Omental fat pad (tissue), 4 donors: ENCODE data around the gene HEATR1. TPM values are rescaled to one million over a fixed set of nuclear protein-coding genes. Genes with fewer than 3 reads are reported as not detected.

Experiments
- ATAC-seq: fragments of 150-250 bp; one replicate; pipeline ENCODE4 v1.9.1; 2016; ENCODE audit warnings: mild to moderate bottlenecking, moderate library complexity; ENCODE audit not compliant: low FRiP score
- DNase-seq: peaks from one replicate; pipeline ENCODE4 v3.0.0-alpha.2; 2019; ENCODE audit warnings: low spot score
- total RNA-seq, 4 donors: library from RNA; depleted of rRNA; stranded (reverse); fragments of >200 nt; gene quantifications; one replicate each; pipeline ENCODE4 v1.1.0, GENCODE V29; 2016
- TF ChIP-seq, protein P1 (sequence below), 3 donors: fragments of 450-650 bp; IDR thresholded peaks; one replicate each; pipeline ENCODE4 v1.5.1; 2016 to 2017; ENCODE audit warnings: antibody characterized with exemption in 3 of 3, mild to moderate bottlenecking in 3 of 3, moderate library complexity in 2 of 3

The HEATR1 gene
- total RNA-seq, 4 donors from 2014 or later: 25.9 to 75.4 (median 41.9) TPM

DNA sequence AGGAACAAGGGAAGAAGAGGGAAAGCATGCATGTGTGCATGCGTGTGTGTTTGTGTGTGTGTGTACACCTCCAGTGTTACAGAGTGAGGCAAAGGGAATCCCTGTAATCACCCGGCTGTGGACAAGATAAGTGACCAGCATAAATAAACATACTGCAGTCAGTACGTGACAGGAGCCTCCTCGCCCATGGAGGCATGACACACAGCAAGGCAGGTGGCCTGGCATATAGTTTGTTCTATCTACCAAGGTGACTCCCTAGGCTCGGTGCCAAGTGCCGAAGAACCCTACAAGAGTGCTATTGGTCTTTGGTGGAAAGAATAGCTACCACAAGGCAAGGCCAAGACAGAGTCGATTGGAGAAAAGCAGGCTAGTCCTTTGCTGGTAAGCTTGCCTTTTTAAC is 31.7 kb upstream of the HEATR1 start:
- no peak for ATAC-seq
- no peak for DNase-seq
- TF ChIP-seq, protein P1, sequence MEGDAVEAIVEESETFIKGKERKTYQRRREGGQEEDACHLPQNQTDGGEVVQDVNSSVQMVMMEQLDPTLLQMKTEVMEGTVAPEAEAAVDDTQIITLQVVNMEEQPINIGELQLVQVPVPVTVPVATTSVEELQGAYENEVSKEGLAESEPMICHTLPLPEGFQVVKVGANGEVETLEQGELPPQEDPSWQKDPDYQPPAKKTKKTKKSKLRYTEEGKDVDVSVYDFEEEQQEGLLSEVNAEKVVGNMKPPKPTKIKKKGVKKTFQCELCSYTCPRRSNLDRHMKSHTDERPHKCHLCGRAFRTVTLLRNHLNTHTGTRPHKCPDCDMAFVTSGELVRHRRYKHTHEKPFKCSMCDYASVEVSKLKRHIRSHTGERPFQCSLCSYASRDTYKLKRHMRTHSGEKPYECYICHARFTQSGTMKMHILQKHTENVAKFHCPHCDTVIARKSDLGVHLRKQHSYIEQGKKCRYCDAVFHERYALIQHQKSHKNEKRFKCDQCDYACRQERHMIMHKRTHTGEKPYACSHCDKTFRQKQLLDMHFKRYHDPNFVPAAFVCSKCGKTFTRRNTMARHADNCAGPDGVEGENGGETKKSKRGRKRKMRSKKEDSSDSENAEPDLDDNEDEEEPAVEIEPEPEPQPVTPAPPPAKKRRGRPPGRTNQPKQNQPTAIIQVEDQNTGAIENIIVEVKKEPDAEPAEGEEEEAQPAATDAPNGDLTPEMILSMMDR (IDR thresholded peaks at IDR 0.05): no peak

DNA sequence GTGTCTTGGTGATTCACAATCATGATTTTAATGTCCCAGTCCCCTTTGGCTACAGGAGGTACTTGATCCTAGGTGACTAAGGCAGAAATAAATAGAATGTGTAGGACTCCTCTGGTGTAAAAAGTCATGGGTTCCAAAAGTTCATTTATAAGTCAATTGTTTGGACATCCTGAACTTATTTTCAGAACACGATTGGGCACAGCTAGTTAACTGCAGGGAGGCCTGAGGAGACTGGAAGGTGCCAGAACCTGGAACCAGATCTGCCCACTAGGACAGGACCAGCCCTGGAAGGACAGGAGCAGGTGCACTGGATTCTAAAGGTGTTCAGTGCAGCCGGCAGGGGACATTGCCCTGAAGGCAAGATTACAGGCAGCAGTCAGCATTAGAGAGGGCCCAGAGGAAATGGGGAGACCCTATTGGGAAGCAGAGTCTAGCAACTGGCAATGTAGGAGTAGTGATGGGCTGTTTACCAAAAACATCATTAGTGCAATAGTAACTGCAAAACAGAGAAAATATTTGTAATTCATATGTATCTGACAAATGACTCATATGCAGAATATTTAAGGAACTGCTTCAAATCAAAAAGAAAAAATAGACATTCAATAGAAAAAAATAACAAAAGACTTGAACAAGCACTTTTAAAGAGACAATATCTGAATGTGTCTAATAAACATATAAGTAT is 23.6 kb upstream of the HEATR1 start:
- TF ChIP-seq, protein P1 (IDR thresholded peaks at IDR 0.05): no peak
- ATAC-seq: no peak
- DNase-seq: no peak

DNA sequence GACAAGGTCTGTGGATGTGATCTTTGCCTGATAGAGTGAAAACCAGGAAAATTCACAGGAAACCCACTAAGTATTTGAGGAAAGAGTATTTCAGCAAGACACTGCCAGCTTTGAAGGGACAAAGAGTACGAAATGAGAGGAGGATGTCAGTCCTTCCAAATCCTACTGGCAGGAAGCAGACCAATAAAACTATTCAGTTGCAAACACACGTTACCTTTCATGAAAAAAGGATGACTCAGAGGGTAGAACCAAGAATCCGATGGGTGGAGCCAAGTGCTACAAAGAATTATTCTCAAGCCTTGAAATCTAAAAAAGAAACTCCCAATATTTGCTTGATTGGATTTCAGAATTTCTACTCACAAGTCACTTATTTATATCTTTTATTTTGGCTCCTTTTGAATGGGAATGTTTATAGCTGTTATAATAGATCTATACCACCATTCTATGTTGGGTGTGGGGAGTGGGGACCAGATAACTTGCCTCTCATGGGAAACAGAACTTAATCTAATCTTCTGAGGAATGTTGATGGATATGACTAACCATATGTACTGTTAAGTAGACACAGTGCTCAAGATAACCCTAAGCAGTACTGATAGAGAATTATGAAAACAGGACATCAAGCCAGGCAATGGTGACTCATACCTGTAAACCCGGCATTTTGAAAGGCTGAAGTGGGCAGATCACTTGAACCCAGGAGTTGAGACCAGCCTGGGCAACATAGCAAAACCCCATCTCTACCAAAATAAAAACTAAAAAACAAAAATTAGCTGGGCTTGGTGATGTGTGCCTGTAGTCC is 19.3 kb upstream of the HEATR1 start:
- peak; percentile 37 for ATAC-seq
- DNase-seq: no peak
- TF ChIP-seq, protein P1 (IDR thresholded peaks at IDR 0.05): no peak

DNA sequence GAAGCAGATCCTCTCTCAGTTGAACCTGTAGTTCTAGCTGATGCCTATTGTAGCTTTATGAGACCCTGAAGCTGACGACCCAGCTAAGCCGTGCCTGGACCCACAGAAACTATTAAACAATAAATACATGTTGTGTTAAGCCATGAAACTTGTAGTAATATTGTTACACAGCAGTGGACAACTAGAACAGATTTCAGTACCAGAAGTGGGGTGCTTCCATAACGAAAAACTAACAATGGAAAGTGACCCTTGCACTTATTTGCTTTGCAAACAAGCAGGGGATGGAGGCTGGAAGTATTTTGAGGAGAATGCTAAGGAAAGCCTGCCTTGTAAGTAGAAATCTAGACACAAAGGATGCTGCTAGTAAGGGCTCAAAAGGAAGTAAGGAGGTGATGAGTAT is 18.1 kb upstream of the HEATR1 start:
- TF ChIP-seq, protein P1 (IDR thresholded peaks at IDR 0.05): no peak
- DNase-seq: no peak
- ATAC-seq: no peak

DNA sequence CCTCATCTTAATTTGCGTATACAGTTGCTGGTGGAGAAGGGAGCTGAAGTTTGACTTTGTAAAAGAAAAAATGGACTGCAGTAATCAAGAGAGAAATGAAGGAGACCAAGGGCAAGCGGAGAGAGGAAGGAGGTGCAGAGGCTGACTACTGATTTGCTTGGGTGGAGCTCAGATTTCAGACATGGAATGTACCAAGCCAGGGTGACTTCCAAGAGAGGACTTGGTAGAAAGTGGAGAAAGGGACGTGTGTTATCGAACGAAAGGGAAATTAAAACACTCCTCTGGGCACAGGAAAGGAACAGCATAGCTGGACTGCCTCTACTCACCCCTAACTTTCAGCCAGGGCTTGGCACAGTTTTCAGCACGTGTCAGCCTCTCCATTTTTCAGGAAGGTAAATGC is 15.1 kb upstream of the HEATR1 start:
- TF ChIP-seq, protein P1 (IDR thresholded peaks at IDR 0.05): no peak
- ATAC-seq (no peak), DNase-seq (no peak)

DNA sequence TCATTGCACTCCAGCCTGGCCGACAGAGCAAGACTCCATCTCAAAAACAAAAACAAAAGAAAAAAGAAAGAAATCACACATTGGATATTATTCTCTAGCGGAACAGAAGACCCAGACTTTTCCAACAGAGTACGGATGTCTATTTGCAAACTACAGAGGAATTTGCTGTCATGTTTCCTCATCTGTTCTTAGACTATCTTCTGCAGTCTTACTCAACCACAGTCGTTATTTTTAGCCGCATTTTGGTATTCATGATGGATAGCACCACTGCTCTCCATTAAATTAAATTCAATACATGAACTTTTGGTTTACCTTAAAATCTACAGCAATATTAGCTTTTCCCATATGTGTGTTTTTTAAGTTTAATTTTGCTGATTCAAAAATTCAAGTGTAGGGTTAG is 14.2 kb upstream of the HEATR1 start:
- no peak for ATAC-seq
- TF ChIP-seq, protein P1 (IDR thresholded peaks at IDR 0.05): no peak
- DNase-seq: no peak
